GM18907 (cell line): ENCODE data around the gene EME1.
"Not testable (repeated sequence)": the region's sequence is repeated elsewhere in the genome, so short reads cannot be mapped to it uniquely, and the experiment has no call there.

Experiments
- ATAC-seq: cut with Tn5 transposase; IDR thresholded peaks from one replicate; pipeline ENCODE4 v1.9.1; 2021; ENCODE audit warnings: mild to moderate bottlenecking, moderate library complexity; ENCODE audit not compliant: unreplicated experiment

Gene EME1

DNA sequence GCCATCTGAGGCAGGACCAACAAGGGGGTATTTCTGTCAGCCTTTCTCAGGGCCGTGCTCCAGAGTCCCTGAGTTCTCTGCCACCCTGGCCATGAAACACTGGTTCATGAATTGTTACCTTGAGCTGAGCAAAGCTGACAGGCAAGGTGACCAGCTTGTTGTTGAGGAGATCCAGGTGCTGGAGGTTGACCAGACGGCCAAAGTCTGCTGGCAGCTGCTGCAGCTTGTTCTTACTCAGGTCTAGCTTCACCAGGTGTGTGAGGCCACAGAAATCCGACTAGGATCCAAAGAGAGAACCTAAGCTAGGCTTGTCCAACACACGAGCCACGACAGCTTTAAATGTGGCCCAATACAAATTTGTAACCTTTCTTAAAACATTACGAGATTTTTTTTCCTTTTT, 19.6 kb downstream of the EME1 start:
- no peak for ATAC-seq

DNA sequence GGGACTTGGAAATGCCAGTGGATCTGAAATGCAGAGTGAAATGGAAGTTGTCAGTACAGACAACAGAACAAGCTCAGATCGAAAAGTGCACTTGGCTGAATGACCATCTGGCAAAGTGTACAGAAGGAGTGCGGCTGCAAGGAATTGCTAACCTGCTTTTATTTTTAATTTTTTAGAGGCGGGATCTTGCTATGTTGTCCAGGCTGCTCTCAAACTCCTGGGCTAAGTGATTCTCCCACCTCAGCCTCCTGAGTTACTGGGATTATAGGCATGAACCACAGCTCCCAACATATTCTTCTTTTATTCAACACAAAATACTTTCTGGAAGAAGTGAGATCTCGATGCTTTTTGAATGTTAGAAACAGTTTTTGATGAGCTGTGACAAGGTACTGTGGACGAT, 20.7 kb downstream of the EME1 start:
- ATAC-seq: no peak

DNA sequence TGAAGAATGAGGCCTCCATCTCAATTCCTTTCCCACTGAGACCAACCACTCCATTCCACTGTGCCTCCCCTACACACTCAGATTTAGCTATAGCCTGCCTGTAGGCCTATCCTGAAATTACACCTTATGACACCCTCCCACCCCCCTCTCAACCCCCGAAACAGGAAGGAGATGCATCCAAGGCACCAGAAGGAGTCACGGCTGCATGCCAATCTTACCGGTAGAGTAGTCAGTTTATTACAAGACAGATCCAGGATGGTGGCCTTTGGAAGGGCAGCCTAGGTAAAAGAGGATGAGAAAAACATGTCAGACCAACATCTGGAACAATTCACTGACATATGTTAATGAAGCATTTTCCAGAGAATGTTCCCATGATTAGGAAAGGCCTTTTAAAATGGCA, 21.7 kb downstream of the EME1 start:
- no peak for ATAC-seq

DNA sequence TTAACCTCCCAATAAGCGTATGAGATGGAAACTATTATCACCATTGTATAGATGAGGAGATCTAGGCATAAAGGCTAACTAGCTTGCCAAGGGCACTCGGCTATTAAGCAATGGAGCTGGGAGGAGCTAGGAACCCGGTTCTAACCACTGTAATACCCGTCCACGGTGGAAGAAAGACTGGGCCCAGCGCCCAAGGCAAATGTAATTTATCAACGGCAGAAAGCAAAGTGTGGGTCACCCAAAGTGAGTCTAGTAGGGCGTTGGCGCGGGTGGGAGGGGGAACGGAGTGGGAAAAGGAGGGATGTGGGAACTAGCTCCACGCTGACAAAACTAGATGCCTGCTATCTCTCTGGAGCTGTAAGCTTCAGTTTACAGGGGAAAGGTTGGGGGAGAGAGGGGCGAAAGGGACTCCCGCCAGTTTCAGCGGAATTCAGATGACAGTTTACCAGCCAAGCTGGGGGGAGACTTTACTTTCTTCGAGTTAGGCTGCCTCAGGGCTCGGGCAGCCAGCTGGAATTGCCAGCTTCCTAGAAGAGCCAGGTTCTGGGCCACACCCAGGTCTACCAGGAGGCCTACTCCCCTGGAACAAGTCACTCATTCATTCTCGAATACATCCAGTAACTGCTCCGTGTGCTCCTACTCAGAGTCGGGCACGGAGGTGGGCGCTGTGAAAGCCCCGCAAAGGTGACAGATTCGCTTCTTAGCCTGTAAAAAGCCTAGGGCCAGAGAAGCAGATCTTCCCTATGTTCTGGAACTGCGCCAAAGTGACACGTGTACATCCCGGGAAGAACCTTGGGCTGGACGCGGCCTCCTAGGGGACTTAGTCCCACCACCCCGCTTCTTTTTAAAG, 23.5 kb downstream of the EME1 start:
- no peak for ATAC-seq

DNA sequence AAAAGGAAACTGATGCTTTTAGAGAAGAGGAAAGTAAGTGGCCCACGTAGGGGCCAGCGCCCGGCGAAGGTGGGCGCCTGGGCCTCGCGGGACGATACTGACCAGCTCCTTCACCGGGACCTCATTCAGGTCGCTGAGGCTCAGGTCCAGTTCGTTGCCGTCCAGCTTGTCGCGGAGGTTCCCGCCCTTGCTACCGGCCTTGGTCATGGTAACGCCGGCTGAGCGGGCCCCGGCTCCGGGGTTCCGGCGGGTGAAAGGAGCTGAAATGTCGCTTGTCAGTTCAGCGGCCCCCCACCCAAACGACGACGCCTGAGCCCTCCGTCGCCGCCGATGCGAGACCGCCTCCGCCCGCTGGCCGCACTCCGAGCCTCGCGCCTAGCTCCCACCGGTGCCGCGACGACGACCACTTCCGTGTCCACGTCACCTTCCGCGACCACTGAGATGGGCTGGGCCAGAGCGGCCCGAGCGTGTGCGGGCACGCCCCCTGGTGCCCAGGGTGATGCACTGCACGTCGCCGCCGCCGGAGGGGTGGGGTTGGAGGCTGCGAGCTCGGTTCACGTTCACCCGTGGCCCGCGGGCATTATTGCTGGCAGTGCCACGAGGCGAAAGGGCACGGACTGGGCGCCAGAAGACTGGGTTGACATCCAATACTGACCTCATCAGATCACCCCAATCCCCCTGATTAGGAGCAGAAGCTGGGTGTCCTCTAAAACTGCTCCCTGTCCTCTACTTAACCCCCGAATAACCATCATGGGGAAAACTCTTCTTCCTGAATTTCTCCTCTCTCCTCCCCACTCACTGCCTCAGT, 24.3 kb downstream of the EME1 start, which contains the start of gene LRRC59:
LRRC59 (minus strand) TSS at position 413 of the 808 bp plus-strand sequence; CDS start at position 207, 206 bp downstream.
- ATAC-seq: peak; percentile 95

DNA sequence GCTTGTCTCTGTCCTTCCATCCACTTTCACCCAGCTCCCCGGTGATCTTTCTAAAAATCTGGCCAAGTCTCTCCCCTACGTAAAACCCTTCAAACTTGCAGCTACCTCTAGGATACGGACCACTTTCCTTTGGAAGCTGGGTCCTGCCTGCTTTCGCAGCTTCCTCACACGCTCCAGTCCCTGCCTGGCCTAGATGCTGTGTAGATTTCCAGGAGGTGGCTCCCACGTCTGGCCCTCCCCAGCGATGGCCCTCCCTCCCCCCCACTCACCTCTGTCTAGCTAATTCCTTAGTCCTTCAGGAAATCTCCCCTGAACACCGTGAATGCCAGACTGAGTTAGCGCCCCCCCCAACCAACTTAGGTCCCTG, 24.9 kb downstream of the EME1 start:
- no peak for ATAC-seq

DNA sequence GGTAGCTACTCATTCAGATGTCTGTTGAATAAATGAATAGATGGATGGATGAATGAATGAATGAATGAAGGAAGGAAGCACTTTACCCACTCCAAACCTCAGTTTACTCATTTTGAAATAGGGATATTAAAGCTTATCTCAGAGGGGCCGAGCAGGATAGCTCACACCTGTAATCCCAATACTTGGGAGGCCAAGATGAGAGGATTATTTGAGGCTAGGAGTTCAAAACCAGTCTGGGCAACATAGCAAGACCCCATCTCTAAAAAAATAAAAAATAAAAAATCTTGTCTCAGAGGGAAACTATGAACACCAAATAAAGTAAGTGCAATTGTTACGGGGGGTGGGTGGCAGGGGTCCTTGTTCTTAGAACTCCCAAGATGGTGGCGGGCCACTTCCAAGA, 25.6 kb downstream of the EME1 start:
- not testable (repeated sequence) for ATAC-seq

DNA sequence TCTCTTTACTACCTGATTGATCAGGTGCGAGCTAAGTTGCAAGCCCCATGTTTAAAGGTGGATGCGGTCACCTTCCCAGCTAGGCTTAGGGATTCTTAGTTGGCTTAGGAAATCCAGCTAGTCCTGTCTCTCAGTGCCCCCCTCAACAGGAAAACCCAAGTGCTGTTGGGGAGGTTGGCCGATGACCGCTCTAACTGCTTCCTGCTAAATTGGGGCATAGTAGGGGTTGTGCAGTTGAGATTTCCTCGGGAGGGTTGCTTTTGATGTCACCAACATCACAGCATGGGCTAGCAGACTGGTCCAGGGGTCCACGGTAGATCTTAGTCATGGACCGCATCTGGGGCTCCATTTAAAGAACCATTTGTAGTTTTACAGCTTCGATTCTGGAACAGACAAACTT, 26.6 kb downstream of the EME1 start:
- not testable (repeated sequence) for ATAC-seq

DNA sequence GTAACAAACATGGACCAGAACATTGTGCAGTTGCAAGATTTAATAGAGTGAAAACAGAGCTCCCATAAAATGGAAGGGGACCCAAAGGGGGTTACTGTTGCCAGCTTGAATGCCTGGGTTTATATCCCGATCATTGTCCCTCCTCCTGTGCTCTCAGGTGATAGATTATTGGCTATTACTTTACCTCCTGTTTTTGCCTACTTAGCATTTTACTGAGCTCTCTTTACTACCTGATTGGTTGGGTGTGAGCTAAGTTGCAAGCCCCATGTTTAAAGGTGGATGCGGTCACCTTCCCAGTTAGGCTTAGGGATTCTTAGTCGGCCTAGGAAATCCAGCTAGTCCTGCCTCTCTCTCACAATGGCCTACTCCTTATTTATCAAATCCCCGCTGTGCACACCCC, 32.3 kb downstream of the EME1 start:
- ATAC-seq: not testable (repeated sequence)

DNA sequence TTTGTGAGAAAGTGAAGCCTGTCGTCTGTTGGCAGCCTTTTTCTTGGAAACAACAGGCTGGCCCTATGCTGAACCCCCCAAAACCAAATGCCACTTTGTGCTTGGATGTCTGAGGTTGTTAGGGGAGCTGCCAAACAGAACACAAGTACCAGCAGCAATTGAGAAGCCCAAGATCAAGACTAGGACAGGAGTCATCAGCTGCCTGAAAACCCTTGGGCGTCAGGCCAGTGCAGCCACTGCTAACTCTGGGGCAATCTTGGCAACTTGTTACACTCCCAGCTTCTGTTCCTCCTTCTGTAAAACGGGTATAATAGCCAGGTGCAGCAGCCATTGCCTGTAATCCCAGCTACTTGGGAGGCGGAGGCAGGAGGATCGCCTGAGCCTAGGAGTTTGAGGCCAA, 33.5 kb downstream of the EME1 start:
- no peak for ATAC-seq

DNA sequence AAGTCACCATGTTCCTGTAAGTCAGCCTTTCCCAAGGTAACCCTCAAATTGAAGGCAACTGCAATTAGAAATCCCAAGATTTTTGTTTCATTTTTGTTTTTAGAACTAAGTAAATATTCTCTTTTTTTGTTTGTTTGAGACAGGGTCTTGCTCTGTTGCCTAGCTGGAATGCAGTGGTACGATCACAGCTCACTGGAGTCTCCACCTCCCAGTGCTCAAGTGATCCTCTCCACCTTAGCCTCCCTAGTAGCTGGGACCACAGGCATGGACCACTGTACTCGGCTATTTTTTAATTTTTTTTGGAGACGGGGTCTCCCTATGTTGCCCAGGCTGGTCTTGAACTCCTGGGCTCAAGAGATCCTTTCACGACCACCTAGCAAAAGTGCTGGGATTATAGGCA, 34.9 kb downstream of the EME1 start:
- no peak for ATAC-seq

DNA sequence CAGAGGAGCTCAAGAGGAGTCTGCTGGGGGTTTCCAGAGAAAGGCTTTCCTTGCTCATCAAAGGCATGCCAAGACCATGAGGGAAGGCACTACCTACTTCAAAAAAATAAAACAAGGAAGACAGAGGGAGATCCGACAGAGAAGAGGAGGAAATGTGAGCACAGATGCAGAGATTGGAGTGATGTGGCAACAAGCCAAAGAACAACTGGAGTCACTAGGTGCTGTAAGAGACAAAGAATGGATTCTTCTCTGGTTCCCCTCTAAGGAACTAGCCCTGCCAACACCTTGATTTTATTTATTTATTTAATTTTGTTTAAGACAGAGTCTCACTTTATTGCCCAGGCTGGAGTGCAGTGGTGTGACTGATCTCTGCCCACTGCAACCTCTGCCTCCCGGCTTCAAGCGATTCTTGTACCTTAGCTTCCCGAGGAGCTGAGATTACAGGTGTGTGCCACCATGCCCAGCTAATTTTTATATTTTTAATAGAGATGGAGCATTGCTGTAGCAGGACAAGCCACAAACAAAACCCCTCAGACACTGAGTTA, 39.2 kb downstream of the EME1 start:
- ATAC-seq: no peak

DNA sequence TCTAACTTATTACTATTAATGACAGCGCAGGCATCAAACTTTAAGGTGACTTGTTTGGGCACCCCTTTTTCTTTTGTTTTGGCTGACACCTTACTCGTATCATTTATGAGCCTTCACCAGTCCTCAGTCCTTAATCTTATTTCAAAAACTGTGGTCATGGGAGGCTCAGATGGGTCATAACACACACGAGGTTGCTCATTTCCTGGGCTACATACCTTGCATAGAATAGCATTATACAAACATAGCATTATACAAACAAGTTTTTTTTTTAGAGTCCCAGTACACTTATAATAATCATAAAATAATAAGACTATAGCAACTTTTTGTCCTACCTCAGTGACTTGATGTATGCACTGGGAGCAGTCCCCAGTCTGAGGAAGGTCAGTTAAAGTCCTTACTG, 41.8 kb downstream of the EME1 start:
- no peak for ATAC-seq

DNA sequence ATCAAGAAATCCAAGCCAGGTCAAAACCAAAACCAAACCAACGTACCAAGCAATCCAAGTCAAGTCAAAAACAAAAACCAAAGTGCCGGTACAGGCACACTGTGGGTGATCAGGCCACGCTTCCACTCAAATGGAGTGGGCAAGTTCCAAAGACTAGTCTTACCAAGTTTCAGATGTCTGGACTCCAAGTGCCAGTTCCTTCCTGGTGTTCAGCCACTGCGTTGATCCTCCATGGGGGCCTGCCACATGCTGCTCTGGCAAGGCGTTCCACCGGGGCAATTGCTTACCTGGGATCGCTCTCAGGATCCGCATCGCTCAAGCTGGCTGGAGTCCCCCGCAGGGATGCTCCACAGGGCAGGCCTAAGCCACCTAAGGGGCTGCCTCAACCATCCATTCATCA, 46.5 kb downstream of the EME1 start:
- not testable (repeated sequence) for ATAC-seq

DNA sequence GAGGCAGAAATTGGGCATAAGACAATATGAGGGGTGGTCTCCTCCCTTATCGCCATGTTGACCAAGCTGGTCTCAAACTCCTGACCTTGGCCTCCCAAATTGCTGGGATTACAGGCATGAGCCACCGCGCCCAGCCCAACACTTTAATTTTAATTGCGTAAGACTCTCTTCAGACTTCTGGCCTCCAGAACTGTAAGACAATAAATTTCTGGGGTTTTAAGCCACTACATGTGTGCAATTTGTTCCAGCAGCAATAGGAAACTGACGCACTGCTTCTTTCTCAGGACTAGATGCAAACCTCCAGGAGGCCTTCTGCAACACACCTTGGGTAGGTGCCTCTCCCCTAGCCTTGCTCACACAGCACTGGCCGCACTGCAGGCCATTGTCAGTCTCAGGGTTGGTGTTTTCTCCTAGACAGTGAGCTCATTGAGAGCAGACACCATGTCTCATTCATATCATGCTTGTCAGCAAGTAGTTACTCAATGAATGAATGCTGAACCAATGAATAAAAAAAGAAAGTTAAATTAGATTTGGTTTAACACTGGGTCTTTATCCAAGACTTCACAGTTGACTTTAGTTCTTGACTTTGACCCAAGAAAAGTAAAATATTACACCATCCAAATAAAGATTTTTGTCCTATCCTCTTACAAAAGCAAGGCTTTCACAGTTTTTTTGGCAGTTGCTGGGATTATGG, 47.5 kb downstream of the EME1 start:
- ATAC-seq: no peak

DNA sequence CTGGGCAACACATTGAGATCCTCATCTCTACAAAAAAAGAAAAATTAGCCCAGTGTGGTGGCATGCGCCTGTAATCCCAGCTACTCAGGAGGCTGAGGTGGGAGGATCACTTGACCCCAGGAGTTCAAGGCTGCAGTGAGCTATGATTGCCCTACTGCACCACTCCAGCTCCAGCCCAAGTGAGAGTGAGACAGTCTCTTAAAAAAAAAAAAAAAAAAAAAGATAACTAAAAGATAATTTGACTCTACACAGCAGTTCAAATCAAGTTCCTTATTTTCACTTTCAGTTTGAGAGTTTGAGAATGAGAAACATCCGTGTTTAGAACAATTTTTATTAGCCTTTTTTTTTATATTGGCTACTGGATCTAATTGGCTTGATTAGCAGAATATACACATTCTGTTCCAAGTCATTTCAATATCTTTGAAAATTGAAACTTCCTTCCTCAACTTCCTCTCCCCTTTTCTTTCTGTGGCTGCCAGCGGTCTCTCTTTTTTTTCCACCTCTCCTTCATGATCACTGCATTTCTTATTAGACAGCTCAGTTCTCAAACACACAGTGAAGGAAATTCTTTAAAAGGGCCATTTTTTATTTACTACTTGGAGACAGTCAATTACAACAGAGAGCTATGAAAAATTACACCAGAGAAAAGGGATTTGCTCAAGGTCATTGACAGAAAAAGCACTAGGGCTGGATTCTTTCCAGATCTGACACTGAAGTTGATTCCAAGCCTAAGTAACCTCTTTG, 48.5 kb downstream of the EME1 start:
- no peak for ATAC-seq

DNA sequence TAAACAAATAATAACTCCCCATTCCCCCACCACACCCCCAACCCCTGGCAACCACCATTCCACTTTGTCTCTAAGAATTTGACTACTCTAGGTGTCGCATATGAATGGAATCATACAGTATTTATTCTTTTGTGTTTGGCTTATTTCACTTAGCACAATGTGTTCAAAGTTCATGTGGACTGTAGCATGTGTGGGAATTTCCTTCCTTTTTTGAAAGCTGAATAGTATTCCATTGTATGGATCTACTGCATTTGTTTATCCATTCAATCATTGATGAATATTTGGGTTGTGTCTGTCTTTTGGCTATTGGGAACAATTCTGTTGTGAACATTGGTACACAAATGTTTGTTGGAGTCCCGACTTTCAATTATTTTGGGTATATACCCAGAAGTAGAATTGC, 49.7 kb downstream of the EME1 start:
- no peak for ATAC-seq

DNA sequence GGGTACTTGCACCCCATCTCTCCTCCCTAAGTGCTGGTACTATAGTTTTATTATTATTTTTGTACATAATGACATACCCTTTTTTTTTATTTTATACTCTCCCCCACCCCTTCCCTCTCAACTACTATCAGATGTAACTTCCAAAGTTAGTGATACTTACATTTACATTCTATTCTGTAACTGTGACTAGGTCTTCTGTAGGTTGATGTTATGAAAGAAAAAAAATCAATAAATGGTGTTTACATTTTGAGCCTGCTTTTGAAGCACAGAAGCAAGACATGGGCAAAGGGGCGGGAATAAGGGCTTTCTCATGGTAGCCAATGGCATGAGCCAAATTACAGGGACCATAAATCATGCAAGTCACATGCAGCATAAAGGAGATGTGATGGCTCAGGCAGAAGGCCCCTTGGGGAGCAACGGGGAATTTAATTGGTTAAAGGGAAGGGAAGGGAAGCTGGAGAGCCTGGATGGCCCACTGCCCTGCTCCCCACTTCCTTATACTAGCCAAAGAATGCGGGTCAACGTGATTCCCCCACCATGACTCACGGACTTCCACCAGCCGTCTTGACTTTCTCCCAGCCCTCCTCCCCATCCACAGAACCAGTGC, 50.6 kb downstream of the EME1 start:
- ATAC-seq: no peak

DNA sequence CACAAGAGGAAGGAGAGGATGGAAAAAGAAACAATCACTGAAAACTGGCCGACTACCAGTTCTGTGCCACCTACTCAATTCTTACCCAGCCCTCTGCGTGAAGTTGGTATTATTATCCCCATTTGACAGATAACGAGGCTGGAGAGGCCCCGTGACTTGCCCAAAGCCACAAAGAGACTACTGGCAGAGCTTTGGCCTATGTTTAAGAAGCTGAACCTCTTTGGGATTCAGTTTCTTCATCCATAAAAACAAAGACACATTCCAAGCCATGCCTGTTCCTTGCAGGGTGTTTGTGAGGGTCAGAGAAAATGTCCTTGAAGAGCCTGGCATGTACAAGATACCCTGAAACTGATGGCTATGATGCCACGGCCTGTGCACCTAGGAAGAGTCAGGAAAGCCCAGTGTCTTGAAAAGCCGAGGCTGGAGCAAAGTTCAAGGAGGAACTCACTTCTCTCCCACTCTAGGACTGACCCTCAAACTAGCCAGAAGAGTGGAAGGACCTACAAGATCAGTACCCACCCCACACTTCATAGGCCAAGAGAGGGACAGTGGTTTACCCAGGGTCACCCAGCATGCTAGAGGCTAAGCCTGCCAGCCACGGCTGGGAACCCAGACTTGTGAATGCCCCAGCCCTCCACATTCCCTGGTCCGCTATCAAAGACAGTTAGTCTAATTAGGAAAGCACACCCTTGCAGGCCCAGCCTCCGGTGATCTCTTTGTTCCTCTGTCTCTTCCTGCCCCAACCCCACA, 51.4 kb downstream of the EME1 start:
- ATAC-seq: no peak
